Muscle layer of duodenum (tissue), 2 donors: Measurements from ENCODE around the gene FCHO1.

Experiments used
- H3K27ac ChIP-seq: one replicate; pipeline ENCODE4 v1.7.0; 2013; ENCODE audit warnings: mild to moderate bottlenecking, low read length
- H3K27me3 ChIP-seq: one replicate; pipeline ENCODE4 v1.7.0; 2013; ENCODE audit warnings: low read depth, mild to moderate bottlenecking, control low read depth, low read length
- H3K36me3 ChIP-seq, 2 donors: one replicate each; pipeline ENCODE4 v1.7.0; 2013; ENCODE audit warnings: low read length in 2 of 2, control low read depth in 1 of 2, mild to moderate bottlenecking in 1 of 2; ENCODE audit not compliant: insufficient read depth in 2 of 2, control insufficient read depth in 1 of 2
- H3K4me1 ChIP-seq, 2 donors: one replicate each; pipeline ENCODE4 v1.7.0; 2013; ENCODE audit warnings: low read length in 2 of 2, mild to moderate bottlenecking in 2 of 2, control low read depth in 1 of 2, moderate library complexity in 1 of 2; ENCODE audit not compliant: insufficient read depth in 2 of 2, control insufficient read depth in 1 of 2
- H3K4me3 ChIP-seq, 2 donors: one replicate each; pipeline ENCODE4 v1.7.0; 2013; ENCODE audit warnings: low read length in 2 of 2, low read depth in 1 of 2, mild to moderate bottlenecking in 1 of 2
- H3K9me3 ChIP-seq, 2 donors: one replicate each; pipeline ENCODE4 v1.7.0; 2013; ENCODE audit warnings: low read length in 2 of 2, control low read depth in 1 of 2, mild to moderate bottlenecking in 1 of 2; ENCODE audit not compliant: control insufficient read depth in 1 of 2
- donor health status: healthy.

FCHO1 gene

DNA sequence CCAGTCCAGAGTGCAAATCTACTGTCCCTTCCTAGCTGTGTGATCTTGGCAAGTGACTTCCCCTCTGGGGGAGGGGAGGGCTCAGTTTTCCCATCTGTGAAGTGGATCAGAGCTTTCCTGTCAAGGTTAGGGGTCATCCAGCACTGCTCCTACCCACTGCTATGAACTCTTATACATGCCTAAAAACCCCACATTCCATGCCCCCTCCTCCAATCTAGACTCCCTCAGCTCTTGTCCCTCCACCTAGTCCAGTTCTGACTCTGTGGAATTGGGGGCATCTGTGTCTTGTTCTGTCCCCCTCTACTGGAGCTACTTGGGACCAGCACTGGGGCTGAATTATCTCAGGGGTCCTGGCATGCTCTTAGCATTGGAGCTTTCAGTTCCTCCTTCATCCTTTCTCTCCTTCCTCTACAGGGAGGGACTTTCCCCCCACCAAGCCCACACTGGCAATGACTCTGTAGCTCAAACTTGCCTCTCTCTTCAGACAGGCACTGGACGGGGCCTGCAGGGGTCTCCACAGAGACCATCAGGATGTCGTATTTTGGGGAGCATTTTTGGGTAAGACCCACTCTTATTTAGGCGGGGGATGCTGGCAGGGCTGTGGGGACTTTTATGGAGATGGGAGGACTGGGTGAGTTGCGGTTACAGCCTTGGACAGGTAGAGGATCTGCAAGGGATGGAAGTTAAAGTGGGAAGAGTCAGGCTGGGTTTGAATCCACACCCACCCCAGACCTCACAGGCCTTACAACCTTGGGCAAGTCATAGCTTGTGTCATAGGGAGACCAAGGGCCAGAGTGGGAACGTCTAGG lies 3.6 kb downstream of the FCHO1 start:
- H3K27me3 ChIP-seq, result no peaks in the 10 kb centered on the region
- no peak overlapping the region for H3K4me3 ChIP-seq
- H3K4me1 ChIP-seq, result peaks cover 0 to 8% of the 10 kb centered on the region in 2 donors
- no peaks in the 10 kb centered on the region for H3K9me3 ChIP-seq
- no peak overlapping the region for H3K27ac ChIP-seq
- H3K36me3 ChIP-seq, result no peaks in the 10 kb centered on the region

DNA sequence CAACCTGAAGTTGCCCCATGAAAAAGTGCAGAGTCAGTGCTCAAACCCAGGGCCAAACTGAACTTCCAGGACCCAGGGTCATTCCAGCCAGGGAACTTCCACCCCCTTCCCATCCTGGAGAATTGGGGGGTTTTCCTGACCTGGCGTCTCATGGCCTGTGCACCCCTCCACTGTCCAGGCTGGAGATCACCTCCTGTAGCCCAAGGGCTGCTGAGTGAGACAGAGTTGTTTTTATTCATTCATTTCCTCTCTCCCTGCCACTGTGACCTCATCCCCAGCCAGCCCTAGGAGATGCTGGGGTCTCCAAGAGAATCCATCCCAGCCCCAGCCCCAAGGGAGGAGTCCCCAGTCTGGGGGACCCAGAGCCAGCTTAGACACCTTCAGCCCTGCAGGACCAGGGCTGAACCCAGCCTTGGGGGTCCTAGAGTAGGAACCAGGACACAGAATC lies 4.2 kb downstream of the FCHO1 start:
- peaks cover 0 to 8% of the 10 kb centered on the region in 2 donors for H3K4me1 ChIP-seq
- no peaks in the 10 kb centered on the region for H3K36me3 ChIP-seq
- H3K4me3 ChIP-seq, result no peak overlapping the region
- no peaks in the 10 kb centered on the region for H3K9me3 ChIP-seq
- no peaks in the 10 kb centered on the region for H3K27me3 ChIP-seq
- no peak overlapping the region for H3K27ac ChIP-seq

DNA sequence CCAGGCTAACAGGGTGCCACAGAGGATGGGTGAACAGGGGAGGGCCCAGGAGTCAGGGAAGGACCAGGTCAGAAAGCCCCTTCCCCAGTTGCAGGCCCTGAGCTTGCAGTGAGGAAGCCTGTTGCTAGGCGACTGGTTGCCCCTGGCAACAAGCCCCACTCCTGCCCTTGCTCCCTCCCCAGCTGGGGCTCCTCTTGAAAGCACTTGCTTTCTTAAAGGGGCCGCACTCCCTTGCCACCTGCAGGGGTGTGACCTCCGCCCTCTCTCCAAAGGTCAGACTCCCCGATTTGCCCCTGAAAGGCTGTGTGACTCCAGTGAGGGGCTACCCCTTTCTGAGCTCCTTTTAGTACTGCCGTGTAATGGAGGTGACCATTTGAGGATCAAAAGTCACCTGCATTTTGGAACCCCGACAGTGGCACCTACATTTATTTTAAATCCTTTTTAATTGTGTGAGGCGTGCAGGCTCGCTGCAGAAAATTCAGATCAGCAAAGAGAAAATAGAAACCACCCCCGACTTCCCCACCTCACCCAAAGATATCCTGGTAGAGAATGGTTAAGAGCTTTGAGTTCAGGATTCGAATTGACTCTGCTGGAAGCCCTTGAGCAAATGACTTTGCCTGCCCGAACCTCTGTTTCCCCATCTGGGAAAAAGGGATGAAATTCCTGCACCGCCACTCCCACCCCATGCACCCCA lies 4.8 kb downstream of the FCHO1 start:
- no peaks in the 10 kb centered on the region for H3K36me3 ChIP-seq
- peaks cover 0 to 8% of the 10 kb centered on the region in 2 donors for H3K4me1 ChIP-seq

DNA sequence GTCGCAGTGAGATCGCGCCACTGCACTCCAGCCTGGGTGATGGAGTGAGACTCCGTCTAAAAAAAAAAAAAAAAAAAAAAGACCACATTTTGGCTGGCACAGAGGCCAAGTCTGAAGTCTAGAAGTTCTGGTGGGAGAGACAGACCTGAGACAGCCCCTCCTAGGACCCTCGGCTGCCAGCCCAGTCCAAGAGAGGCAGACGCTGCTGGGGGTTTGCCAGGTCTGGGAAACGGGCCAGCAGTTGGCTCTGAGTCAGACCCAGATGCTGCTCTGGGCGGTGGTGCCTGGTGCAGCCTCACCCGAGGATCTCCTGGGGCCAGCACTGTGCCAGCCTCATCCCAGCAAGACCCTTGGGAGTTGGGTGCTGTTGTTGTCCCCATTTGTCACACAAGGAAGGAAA lies 5.8 kb downstream of the FCHO1 start:
- no peaks in the 10 kb centered on the region for H3K36me3 ChIP-seq
- no peaks in the 10 kb centered on the region for H3K9me3 ChIP-seq
- no peak overlapping the region for H3K4me3 ChIP-seq
- no peaks in the 10 kb centered on the region for H3K27me3 ChIP-seq
- H3K27ac ChIP-seq, result no peak overlapping the region
- peaks cover 0 to 8% of the 10 kb centered on the region in 2 donors for H3K4me1 ChIP-seq

More for the DNA sequence above, 4.8 kb downstream of the FCHO1 start:
- Histone ChIP-seq H3K27ac (no peak overlapping the region), H3K9me3 (no peaks in the 10 kb centered on the region), H3K27me3 (no peaks in the 10 kb centered on the region), H3K4me3 (no peak overlapping the region)

DNA sequence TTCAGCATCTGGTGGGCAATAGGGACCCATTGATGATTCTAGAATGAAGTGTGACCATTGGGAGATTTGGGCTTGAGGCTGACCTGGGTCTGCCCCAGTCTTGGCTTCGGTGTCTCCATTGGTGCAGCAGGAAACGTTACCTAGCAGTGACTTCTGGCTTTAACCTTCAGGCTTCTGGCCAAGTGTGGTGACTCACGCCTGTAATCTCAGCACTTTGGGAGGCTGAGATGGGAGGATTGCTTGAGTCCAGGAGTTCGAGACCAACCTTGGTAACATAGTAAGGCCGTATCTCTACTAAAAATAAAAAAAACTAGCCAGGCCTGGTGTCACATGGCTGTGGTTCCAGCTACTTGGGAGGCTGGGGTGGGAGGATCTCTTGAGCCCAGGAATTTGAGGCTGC lies 7.2 kb downstream of the FCHO1 start:
- Histone ChIP-seq H3K27ac (no peak overlapping the region), H3K4me3 (no peak overlapping the region), H3K27me3 (no peaks in the 10 kb centered on the region), H3K4me1 (peaks cover 0 to 8% of the 10 kb centered on the region in 2 donors), H3K9me3 (no peaks in the 10 kb centered on the region), H3K36me3 (no peaks in the 10 kb centered on the region)

DNA sequence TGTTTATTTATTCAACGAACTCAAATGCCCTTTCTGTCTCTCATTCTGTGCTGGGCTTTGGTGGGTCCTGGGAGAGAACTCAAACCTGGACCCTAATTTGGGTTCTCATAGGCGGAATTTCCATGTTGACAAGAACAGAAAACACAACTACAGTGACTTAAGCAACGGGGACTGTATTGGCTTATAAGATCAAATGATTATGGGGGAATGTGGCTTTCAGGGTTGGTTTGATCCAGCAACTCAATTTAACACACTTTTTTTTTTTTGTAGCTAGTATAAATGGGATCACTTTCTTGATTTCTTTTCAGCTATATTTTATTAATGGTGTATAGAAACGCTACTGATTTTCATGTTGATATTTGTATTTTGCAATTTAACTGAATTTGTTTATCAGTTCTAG lies 9.9 kb downstream of the FCHO1 start:
- Histone ChIP-seq H3K4me3 (no peak overlapping the region), H3K27me3 (no peaks in the 10 kb centered on the region), H3K36me3 (no peaks in the 10 kb centered on the region), H3K9me3 (no peaks in the 10 kb centered on the region), H3K27ac (no peak overlapping the region), H3K4me1 (peaks cover 0 to 6% of the 10 kb centered on the region in 2 donors)

DNA sequence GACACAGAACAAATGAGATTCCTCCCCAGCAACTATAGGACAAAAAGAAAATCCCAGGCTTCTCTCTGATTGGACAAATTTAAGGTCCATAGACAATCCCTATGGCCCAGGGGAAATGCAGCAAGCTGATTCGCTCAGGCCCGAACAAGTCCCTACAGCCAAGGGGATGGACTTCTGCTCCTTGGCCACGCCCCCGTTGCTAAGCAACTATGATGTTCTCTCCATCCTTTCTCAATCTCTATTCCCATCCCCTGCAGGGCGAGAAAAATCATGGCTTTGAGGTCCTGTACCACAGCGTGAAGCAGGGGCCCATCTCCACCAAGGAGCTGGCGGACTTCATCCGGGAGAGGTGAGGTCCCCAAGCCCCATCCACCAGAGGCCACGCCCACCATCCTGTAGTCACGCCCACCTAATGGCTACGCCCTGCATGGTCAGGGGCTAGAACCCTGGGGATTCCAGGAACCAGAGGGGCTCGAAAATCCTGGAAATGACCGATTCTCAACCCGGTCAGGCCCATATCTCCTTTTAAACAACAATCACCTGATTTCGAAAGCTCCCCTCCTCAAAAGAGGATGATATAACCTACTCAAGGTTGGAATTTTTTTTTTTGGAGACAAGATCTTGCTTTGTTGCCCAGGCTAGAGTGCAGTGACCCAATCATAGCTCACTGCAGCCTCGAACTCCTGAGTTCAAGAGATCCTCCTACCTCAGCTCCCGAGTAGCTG lies 11.4 kb downstream of the FCHO1 start:
- H3K4me1 ChIP-seq, result peaks cover 0 to 8% of the 10 kb centered on the region in 2 donors

DNA sequence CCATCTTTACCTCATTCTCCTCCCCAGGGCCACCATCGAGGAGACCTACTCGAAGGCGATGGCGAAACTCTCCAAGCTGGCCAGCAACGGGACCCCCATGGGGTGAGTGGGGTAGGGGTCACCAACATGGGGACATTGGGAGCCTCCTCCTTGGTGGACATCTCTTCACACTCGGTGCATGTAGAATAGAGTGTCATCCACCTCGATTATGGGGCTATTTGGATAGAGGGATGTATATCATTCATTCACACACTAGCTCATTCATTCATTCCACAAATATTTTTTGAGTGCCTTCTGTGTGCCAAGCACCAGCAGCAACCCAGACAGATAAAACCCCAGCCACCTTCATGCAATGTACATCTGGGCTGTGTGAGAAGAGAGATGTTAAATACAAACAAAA lies 13.1 kb downstream of the FCHO1 start:
- H3K27me3 ChIP-seq, result no peaks in the 10 kb centered on the region
- no peak overlapping the region for H3K4me3 ChIP-seq
- H3K4me1 ChIP-seq, result peaks cover 0 to 8% of the 10 kb centered on the region in 2 donors
- H3K9me3 ChIP-seq, result no peaks in the 10 kb centered on the region
- no peak overlapping the region for H3K27ac ChIP-seq
- no peaks in the 10 kb centered on the region for H3K36me3 ChIP-seq

More for the DNA sequence above, 11.4 kb downstream of the FCHO1 start:
- Histone ChIP-seq H3K36me3 (no peaks in the 10 kb centered on the region), H3K9me3 (no peaks in the 10 kb centered on the region), H3K27me3 (no peaks in the 10 kb centered on the region), H3K4me3 (no peak overlapping the region), H3K27ac (no peak overlapping the region)

DNA sequence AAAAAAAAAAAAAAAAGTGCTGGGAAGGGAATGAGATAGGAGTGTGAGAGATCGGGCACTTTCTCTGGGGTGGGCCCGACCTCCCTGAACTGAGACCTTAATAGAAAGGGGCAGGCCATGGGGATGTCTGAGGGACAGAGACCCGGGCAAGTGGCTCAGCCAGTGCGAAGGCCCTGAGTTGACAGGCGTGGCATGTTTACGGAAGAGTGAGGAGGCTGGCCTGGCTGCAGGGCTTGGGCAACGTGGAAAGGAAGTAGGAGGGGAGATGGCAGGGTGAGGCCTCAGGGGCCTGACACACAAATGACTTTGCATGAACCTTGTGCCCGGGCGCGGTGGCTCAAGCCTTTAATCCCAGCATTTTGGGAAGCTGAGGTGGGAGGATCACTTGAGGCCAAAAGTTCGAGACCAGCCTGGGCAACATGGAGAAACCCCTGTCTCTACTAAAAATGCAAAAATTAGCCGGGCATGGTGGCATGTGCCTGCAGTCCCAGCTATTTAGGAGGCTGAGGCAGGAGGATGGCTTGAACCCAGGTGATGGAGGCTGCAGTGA lies 13.9 kb downstream of the FCHO1 start:
- Histone ChIP-seq H3K36me3 (no peaks in the 10 kb centered on the region), H3K9me3 (no peaks in the 10 kb centered on the region), H3K4me1 (peaks cover 0 to 8% of the 10 kb centered on the region in 2 donors), H3K4me3 (no peak overlapping the region), H3K27me3 (no peaks in the 10 kb centered on the region), H3K27ac (no peak overlapping the region)

DNA sequence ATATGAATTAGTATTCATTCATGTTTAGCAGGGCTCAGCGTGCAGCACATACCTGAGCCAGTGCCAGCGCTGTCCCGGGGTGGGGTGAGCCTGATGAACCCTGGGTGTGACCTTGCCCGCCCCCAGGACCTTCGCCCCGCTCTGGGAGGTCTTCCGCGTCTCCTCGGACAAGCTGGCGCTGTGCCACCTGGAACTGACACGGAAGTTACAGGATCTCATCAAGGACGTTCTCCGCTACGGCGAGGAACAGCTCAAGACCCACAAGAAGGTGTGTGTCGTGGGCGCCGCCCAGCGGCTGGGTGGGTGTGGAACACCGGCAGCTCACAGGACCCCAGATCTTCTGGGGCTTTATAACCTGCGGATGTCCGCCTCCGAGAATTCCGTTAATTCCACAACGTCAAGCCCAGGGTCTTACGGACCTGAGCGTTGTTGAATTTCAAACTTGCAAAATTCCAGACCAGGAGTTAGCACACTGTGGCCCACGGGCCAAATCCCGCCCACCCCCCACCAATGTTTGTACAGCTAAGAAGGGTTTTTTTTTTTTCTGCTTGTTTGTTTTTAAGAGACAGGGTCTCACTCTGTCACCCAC lies 15.4 kb downstream of the FCHO1 start:
- Histone ChIP-seq H3K9me3 (no peaks in the 10 kb centered on the region), H3K4me1 (peaks cover 0 to 8% of the 10 kb centered on the region in 2 donors), H3K27ac (no peak overlapping the region), H3K4me3 (peak overlapping the region; percentile 9 to 42), H3K27me3 (no peaks in the 10 kb centered on the region), H3K36me3 (no peaks in the 10 kb centered on the region)

DNA sequence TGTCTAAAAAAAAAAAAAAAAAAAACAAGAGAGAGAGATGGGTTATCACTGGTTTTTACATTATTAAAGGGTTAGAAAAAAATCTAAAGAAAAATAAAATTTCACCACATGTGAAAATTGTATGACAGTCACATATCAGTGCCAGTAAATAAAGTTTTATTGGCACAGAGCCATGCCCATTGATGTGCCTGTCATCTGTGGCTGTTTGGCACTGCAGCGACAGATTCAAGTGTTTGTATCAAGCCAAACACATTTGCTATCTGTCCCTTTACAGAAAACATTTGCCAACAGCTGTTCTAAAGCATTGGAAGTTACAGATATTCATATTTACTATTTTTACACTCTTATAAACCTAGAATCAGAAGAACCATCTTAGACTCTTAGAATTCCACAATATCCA lies 16.3 kb downstream of the FCHO1 start:
- Histone ChIP-seq H3K4me3 (no peak overlapping the region), H3K4me1 (peaks cover 0 to 8% of the 10 kb centered on the region in 2 donors), H3K36me3 (no peaks in the 10 kb centered on the region), H3K9me3 (no peaks in the 10 kb centered on the region), H3K27me3 (no peaks in the 10 kb centered on the region), H3K27ac (no peak overlapping the region)
